HepG2 (cell line): ENCODE results near the gene MYLK. TPM values are rescaled to one million over a fixed set of nuclear protein-coding genes. Genes with fewer than 3 reads are reported as not detected.

ENCODE experiments used
- ATAC-seq: fragments of 200-7000 bp; cut with Tn5 transposase; 3 replicates; pipeline ENCODE4 v1.9.1; 2020; ENCODE audit warnings: mild to moderate bottlenecking, moderate library complexity
- BruUV-seq: library from RNA; stranded (reverse); fragments of 400-500 nt; replicated peaks from 2 replicates; lab custom pipeline; 2021; lab: Mats Ljungman, UMichigan
- CTCF ChIA-PET: fragments of 300-600 bp; formaldehyde crosslinking; extraction: SDS; loops from one replicate; lab custom pipeline; 2021; ENCODE audit warnings: low total read pairs, inconsistent platforms, low intra/inter-chr PET ratio; lab: Yijun Ruan, JAX
- POLR2A ChIA-PET: fragments of 350-600 bp; sonication (Branson Sonifier 250); formaldehyde crosslinking; loops from one replicate; lab custom pipeline; 2020; ENCODE audit warnings: antibody characterized with exemption, inconsistent platforms; lab: Yijun Ruan, JAX
- DNase-seq: peaks from one replicate; pipeline ENCODE4 v3.0.0-alpha.2; 2015; ENCODE audit warnings: low spot score
- FAIRE-seq: peaks from 3 replicates; lab custom pipeline; 2011; peaks lifted over from hg19 to GRCh38; lab: Jason Lieb, UNC
- H2AFZ ChIP-seq: one replicate; pipeline ENCODE4 v1.6.1; 2011; ENCODE audit warnings: low read length, inconsistent platforms
- H3K27ac ChIP-seq: fragments of 300-600 bp; 3 replicates; pipeline ENCODE4 v1.8.0; 2011; ENCODE audit warnings: mixed run types, mild to moderate bottlenecking, mixed read lengths, low read length, inconsistent platforms; ENCODE audit not compliant: insufficient read depth; ENCODE audit errors: extremely low read length
- H3K27me3 ChIP-seq, 2 experiments: fragments of 200-600 bp in 1 of 2; 2 replicates in 1 of 2; 3 replicates in 1 of 2; pipeline versions ENCODE4 v1.6.0 to v1.8.0; 2011; ENCODE audit warnings: low read length in 2 of 2, mild to moderate bottlenecking in 2 of 2, moderate library complexity in 2 of 2, inconsistent platforms in 1 of 2; ENCODE audit not compliant: insufficient read depth in 2 of 2, control insufficient read depth in 1 of 2
- H3K36me3 ChIP-seq, 2 experiments: fragments of 200-600 bp in 1 of 2; replicated peaks in 1 of 2; 2 replicates in 1 of 2; 3 replicates in 1 of 2; pipeline versions ENCODE4 v1.5.1 to v1.8.0; 2011; ENCODE audit warnings: low read length in 2 of 2, inconsistent platforms in 1 of 2; ENCODE audit not compliant: insufficient read depth in 2 of 2, control insufficient read depth in 1 of 2
- H3K4me1 ChIP-seq: 2 replicates; pipeline ENCODE4 v1.5.1; 2012; ENCODE audit warnings: low read length, inconsistent platforms; ENCODE audit not compliant: insufficient read depth
- H3K4me2 ChIP-seq: 2 replicates; pipeline ENCODE4 v1.6.0; 2011; ENCODE audit warnings: low read depth, low read length, inconsistent platforms
- H3K4me3 ChIP-seq, 3 experiments: fragments of 200-600 bp in 1 of 3; sonication (generic), shearing (Covaris generic) in 1 of 3; replicated peaks in 1 of 3; 2 replicates each; pipeline ENCODE4 v1.5.1; 2011 to 2016; ENCODE audit warnings: low read length in 3 of 3, inconsistent platforms in 2 of 3, low read depth in 2 of 3, mild to moderate bottlenecking in 2 of 3, control low read depth in 1 of 3, mixed read lengths in 1 of 3; ENCODE audit not compliant: insufficient read depth in 1 of 3
- H3K79me2 ChIP-seq: one replicate; pipeline ENCODE4 v1.6.1; 2011; ENCODE audit warnings: low read length, inconsistent platforms; ENCODE audit not compliant: insufficient read depth
- H3K9ac ChIP-seq: 2 replicates; pipeline ENCODE4 v1.6.0; 2011; ENCODE audit warnings: mild to moderate bottlenecking, low read depth, low read length, inconsistent platforms; ENCODE audit not compliant: insufficient read depth
- H3K9me3 ChIP-seq: 2 replicates; pipeline ENCODE4 v1.5.1; 2012; ENCODE audit warnings: mild to moderate bottlenecking, low read length
- H4K20me1 ChIP-seq: 2 replicates; pipeline ENCODE4 v1.6.0; 2011; ENCODE audit warnings: inconsistent platforms, mild to moderate bottlenecking, low read length, moderate library complexity; ENCODE audit not compliant: insufficient read depth
- GABPB1 ChIP-seq: IDR thresholded peaks from 2 replicates; pipeline ENCODE4 v1.6.1; 2016; ENCODE audit warnings: mild to moderate bottlenecking, missing genetic modification reagents, moderate library complexity, missing compliant biosample characterization
- SCMH1 ChIP-seq: sonication (generic); formaldehyde crosslinking; IDR thresholded peaks from 2 replicates; pipeline ENCODE4 v1.9.0; 2021; ENCODE audit warnings: missing genetic modification reagents, mild to moderate bottlenecking, borderline replicate concordance
- WIZ ChIP-seq: sonication (generic); formaldehyde crosslinking; IDR thresholded peaks from 2 replicates; pipeline ENCODE4 v1.5.1; 2020; ENCODE audit warnings: mild to moderate bottlenecking, missing genetic modification reagents
- ZBTB21 ChIP-seq: sonication (generic); formaldehyde crosslinking; IDR thresholded peaks from 2 replicates; pipeline ENCODE4 v1.4.0; 2020; ENCODE audit warnings: missing genetic modification reagents
- ZMYM2 ChIP-seq: sonication (generic); formaldehyde crosslinking; IDR thresholded peaks from 2 replicates; pipeline ENCODE4 v1.8.0; 2022; ENCODE audit warnings: mild to moderate bottlenecking, missing genetic modification reagents
- ZNF431 ChIP-seq: sonication (generic); formaldehyde crosslinking; IDR thresholded peaks from 2 replicates; pipeline ENCODE4 v1.9.0; 2022; ENCODE audit warnings: missing genetic modification reagents, low read depth, mild to moderate bottlenecking, borderline replicate concordance
- ZNF615 ChIP-seq: sonication (generic); formaldehyde crosslinking; IDR thresholded peaks from 2 replicates; pipeline ENCODE4 v1.5.0; 2020; ENCODE audit warnings: mild to moderate bottlenecking, missing genetic modification reagents, borderline replicate concordance
- ZNF83 ChIP-seq: sonication (generic); formaldehyde crosslinking; IDR thresholded peaks from 2 replicates; pipeline ENCODE4 v1.4.0; 2020; ENCODE audit warnings: missing genetic modification reagents, mild to moderate bottlenecking, borderline replicate concordance
- WGBS: methylation state at CpG from one replicate; pipeline ENCODE4 v1.1.6; 2017; ENCODE audit warnings: low lambda C conversion rate; 5-methylcytosine and 5-hydroxymethylcytosine counted together
- in situ Hi-C: cut with HindIII; loops from 2 replicates; pipeline ENCODE4 v1.10.0; 2017; ENCODE audit warnings: low pct_unique_long_range_greater_than_20kb; ENCODE audit not compliant: extremely low pct_ligation_motif_present
- intact Hi-C: fragments of 100-400 bp; cut with micrococcal nuclease; formaldehyde crosslinking; loops from one replicate; pipeline ENCODE4 v1.10.0; 2022; ENCODE audit not compliant: unreplicated experiment
- polyA plus RNA-seq, 8 experiments: library from polyadenylated mRNA; depleted of rRNA in 3 of 8; stranded (reverse) in 7 of 8; unstranded in 1 of 8; fragments of >200 nt; fragmentation: Illumina TruSeq in 4 of 8; extraction: Trizol in 4 of 8; gene quantifications; 2 replicates each; pipeline versions ENCODE4 v1.2.1 to v1.2.3, GENCODE V29; 2011 to 2016; ENCODE audit warnings: low read depth in 4 of 8, missing spikeins in 1 of 8, mixed read lengths in 1 of 8; ENCODE audit not compliant: insufficient read depth in 1 of 8
- total RNA-seq, 5 experiments: library from RNA; depleted of rRNA; stranded (reverse); fragments of >200 nt; fragmentation: Illumina TruSeq; extraction: Trizol; gene quantifications; 2 replicates each; pipeline ENCODE4 v1.2.3, GENCODE V29; 2016; ENCODE audit warnings: low read depth in 1 of 5
- TF ChIP-seq, protein P1 (sequence below): sonication (generic); formaldehyde crosslinking; IDR thresholded peaks from 2 replicates; pipeline ENCODE4 v1.8.0; 2022; ENCODE audit warnings: missing genetic modification reagents, low read depth, mild to moderate bottlenecking, borderline replicate concordance
- TF ChIP-seq, protein P2 (sequence below): sonication (generic); formaldehyde crosslinking; IDR thresholded peaks from 2 replicates; pipeline ENCODE4 v1.5.0; 2020; ENCODE audit warnings: mild to moderate bottlenecking, missing genetic modification reagents, borderline replicate concordance

The MYLK gene
- total and polyA plus RNA-seq, 2 of the 13 experiments (the other 11 are each of a cell fraction or from before 2014, with no cell fraction given) = 10.6 to 34.9 TPM

DNA sequence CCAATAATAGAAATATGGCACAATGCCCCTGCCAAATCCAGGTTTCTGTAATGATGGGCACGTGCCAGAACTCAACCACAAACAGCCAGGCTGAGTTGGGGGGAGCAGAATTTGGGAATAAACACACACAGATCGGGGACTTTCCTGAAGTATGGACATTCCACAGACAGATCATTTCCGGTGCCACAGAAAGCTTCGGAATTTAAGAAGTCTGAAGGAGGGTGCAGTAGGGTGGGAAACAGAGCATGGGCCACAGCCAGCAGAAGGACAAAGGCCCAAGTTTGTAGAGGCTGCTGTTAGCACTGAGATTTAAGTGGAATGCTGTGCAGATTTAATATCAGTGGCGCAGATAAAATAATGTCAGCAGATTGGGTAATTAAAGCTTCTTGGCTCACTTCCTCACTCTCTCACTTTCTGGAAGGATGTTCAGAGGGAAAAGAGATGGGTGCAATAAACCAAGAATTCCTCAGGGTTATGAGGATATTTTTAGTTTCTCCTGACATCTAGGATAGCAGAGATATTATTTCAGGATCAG lies 67.4 kb downstream of the MYLK start:
- ATAC-seq = no peak
- no peak for DNase-seq
- in situ Hi-C loops = no loop called here
- Histone ChIP-seq H3K4me3 (no peak overlapping the region), H2AFZ (no peak overlapping the region), H3K4me2 (no peak overlapping the region), H3K27ac (no peak overlapping the region), H3K9me3 (no peaks in the 10 kb centered on the region), H3K79me2 (no peaks in the 10 kb centered on the region), H4K20me1 (no peaks in the 10 kb centered on the region), H3K9ac (no peak overlapping the region), H3K36me3 (no peaks in the 10 kb centered on the region), H3K4me1 (peaks cover 52% of the 10 kb centered on the region), H3K27me3 (no peaks in the 10 kb centered on the region)
- no TSS peak for BruUV-seq
- CTCF ChIA-PET = no interaction called here
- intact Hi-C loops = no loop called here
- POLR2A ChIA-PET = interaction anchor here (0.6 kb wide), 1 partner anchor 17 kb away, joined by 3 read pairs; no protein-coding TSS in a partner anchor
- 90% methylated on average over 5 of the region's 5 CpGs for WGBS
- no peak for FAIRE-seq
- TF ChIP-seq ZNF615 (no peak), SCMH1 (CRISPR knock-in tag) (no peak), ZBTB21 (CRISPR knock-in tag) (no peak), GABPB1 (CRISPR knock-in tag) (no peak), ZNF83 (CRISPR knock-in tag) (no peak)
- TF ChIP-seq, protein P1, sequence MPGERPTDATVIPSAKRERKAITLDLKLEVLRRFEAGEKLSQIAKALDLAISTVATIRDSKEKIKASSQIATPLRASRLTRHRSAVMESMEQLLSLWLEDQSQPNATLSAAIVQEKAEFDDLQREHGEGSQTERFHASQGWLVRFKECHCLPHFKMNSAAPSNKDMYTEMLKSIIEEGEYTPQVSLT = no peak
- TF ChIP-seq, all 625 proteins: peak for 0

DNA sequence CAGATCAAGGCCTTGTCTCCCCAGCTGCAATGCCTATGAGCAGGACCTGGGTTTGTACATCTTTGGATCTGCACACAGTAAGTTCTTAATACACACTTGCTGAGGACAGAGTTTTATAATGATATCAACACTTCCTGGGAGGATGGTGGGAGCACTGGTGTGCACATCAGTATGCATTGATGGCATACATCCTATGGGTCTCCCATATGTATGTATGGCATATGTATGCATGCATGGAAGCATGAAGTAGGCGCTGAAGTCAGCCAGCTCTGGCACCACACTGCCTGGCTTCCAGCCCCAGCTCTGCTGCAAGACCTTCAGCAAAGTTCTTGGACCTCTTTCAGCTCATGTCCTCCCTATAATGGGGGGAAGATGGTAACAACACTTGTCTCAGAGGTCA lies 68.2 kb downstream of the MYLK start:
- Histone ChIP-seq H3K9ac (no peak overlapping the region), H4K20me1 (no peaks in the 10 kb centered on the region), H2AFZ (no peak overlapping the region), H3K4me1 (peaks cover 59% of the 10 kb centered on the region), H3K4me2 (no peak overlapping the region), H3K79me2 (no peaks in the 10 kb centered on the region), H3K27ac (no peak overlapping the region), H3K4me3 (no peak overlapping the region), H3K27me3 (no peaks in the 10 kb centered on the region), H3K9me3 (no peaks in the 10 kb centered on the region), H3K36me3 (no peaks in the 10 kb centered on the region)
- intact Hi-C loops (no loop called here), in situ Hi-C loops (no loop called here)
- DNase-seq (no peak), FAIRE-seq (no peak), ATAC-seq (no peak)
- ChIA-PET POLR2A (no interaction called here), CTCF (no interaction called here)
- no TSS peak for BruUV-seq
- WGBS = 100% methylated on average over 1 of the region's 1 CpG
- no peak for TF ChIP-seq ZMYM2 (CRISPR knock-in tag)
- no peak for TF ChIP-seq WIZ (CRISPR knock-in tag)
- TF ChIP-seq, protein P2, sequence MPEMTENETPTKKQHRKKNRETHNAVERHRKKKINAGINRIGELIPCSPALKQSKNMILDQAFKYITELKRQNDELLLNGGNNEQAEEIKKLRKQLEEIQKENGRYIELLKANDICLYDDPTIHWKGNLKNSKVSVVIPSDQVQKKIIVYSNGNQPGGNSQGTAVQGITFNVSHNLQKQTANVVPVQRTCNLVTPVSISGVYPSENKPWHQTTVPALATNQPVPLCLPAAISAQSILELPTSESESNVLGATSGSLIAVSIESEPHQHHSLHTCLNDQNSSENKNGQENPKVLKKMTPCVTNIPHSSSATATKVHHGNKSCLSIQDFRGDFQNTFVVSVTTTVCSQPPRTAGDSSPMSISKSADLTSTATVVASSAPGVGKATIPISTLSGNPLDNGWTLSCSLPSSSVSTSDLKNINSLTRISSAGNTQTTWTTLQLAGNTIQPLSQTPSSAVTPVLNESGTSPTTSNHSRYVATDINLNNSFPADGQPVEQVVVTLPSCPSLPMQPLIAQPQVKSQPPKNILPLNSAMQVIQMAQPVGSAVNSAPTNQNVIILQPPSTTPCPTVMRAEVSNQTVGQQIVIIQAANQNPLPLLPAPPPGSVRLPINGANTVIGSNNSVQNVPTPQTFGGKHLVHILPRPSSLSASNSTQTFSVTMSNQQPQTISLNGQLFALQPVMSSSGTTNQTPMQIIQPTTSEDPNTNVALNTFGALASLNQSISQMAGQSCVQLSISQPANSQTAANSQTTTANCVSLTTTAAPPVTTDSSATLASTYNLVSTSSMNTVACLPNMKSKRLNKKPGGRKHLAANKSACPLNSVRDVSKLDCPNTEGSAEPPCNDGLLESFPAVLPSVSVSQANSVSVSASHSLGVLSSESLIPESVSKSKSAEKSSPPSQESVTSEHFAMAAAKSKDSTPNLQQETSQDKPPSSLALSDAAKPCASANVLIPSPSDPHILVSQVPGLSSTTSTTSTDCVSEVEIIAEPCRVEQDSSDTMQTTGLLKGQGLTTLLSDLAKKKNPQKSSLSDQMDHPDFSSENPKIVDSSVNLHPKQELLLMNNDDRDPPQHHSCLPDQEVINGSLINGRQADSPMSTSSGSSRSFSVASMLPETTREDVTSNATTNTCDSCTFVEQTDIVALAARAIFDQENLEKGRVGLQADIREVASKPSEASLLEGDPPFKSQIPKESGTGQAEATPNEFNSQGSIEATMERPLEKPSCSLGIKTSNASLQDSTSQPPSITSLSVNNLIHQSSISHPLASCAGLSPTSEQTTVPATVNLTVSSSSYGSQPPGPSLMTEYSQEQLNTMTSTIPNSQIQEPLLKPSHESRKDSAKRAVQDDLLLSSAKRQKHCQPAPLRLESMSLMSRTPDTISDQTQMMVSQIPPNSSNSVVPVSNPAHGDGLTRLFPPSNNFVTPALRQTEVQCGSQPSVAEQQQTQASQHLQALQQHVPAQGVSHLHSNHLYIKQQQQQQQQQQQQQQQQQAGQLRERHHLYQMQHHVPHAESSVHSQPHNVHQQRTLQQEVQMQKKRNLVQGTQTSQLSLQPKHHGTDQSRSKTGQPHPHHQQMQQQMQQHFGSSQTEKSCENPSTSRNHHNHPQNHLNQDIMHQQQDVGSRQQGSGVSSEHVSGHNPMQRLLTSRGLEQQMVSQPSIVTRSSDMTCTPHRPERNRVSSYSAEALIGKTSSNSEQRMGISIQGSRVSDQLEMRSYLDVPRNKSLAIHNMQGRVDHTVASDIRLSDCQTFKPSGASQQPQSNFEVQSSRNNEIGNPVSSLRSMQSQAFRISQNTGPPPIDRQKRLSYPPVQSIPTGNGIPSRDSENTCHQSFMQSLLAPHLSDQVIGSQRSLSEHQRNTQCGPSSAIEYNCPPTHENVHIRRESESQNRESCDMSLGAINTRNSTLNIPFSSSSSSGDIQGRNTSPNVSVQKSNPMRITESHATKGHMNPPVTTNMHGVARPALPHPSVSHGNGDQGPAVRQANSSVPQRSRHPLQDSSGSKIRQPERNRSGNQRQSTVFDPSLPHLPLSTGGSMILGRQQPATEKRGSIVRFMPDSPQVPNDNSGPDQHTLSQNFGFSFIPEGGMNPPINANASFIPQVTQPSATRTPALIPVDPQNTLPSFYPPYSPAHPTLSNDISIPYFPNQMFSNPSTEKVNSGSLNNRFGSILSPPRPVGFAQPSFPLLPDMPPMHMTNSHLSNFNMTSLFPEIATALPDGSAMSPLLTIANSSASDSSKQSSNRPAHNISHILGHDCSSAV = no peak
- no peak for TF ChIP-seq ZNF431 (CRISPR knock-in tag)
